NCI-H2029 (cell line): Measurements from ENCODE around the gene FAM222B.
A peak's percentile ranks its signal among the peaks of the same experiment; 100 is the strongest.
"Not testable (repeated sequence)": the region's sequence is repeated elsewhere in the genome, so short reads cannot be mapped to it uniquely, and the experiment has no call there.

Experiments
- DNase-seq: peaks from one replicate; lab custom pipeline; 2025; lab: John Stamatoyannopoulos, UW

FAM222B gene

GRCh38 chr17:28745786-28746411 is 96.7 kb downstream of the FAM222B start:
- no peak for DNase-seq

GRCh38 chr17:28744972-28745785 is 97.4 kb downstream of the FAM222B start:
- peak; percentile 59 for DNase-seq

GRCh38 chr17:28744104-28744971 is 98.3 kb downstream of the FAM222B start:
- DNase-seq = no peak

- peak; percentile 64 for DNase-seq
Observed at GRCh38 chr17:28743243-28744103, 99.1 kb downstream of the FAM222B start, which contains the start of gene TRAF4. Gene TRAF4 (plus strand): TSS chr17:28744011. CDS start chr17:28744113, 102 bp downstream.

- no peak for DNase-seq
Observed at GRCh38 chr17:28741358-28742349, 100.9 kb downstream of the FAM222B start.

- no peak for DNase-seq
Observed at GRCh38 chr17:28740406-28741357, 101.9 kb downstream of the FAM222B start.

- no peak for DNase-seq
Observed at GRCh38 chr17:28738680-28739384, 103.8 kb downstream of the FAM222B start.

- no peak for DNase-seq
Observed at GRCh38 chr17:28737770-28738679, 104.6 kb downstream of the FAM222B start.

GRCh38 chr17:28737316-28737715 is 105.3 kb downstream of the FAM222B start:
- no peak for DNase-seq

GRCh38 chr17:28735913-28736769 is 106.4 kb downstream of the FAM222B start:
- not testable (repeated sequence) for DNase-seq

- no peak for DNase-seq
Observed at GRCh38 chr17:28735242-28735722, 107.3 kb downstream of the FAM222B start.

- no peak for DNase-seq
Observed at GRCh38 chr17:28734712-28735241, 107.8 kb downstream of the FAM222B start.

- no peak for DNase-seq
Observed at GRCh38 chr17:28733346-28733745, 109.2 kb downstream of the FAM222B start.

- DNase-seq = no peak
Observed at GRCh38 chr17:28729950-28730330, 112.7 kb downstream of the FAM222B start.

- peak; percentile 86 for DNase-seq
Observed at GRCh38 chr17:28728364-28729200, 114.0 kb downstream of the FAM222B start, which contains the start of gene NEK8. Gene NEK8 (plus strand): TSS chr17:28728788. CDS start chr17:28728814, 26 bp downstream.
